SU-DHL-6 (cell line): ENCODE data around the gene PLCXD1.

Source experiments
- EZH2phosphoT487 ChIP-seq: fragments of 200-600 bp; sonication (generic), shearing (Covaris generic); conservative IDR thresholded peaks from 2 replicates; pipeline ENCODE4 v1.6.1; 2018; ENCODE audit warnings: mild to moderate bottlenecking, antibody characterized with exemption, low read length, moderate library complexity, mixed read lengths
- TF ChIP-seq, protein P1 (sequence below): fragments of 200-600 bp; sonication (generic); IDR thresholded peaks from one replicate; pipeline ENCODE4 v1.5.1; 2017; ENCODE audit warnings: antibody characterized with exemption, mild to moderate bottlenecking, low read length, moderate library complexity; ENCODE audit not compliant: insufficient read depth, poor library complexity, severe bottlenecking

DNA sequence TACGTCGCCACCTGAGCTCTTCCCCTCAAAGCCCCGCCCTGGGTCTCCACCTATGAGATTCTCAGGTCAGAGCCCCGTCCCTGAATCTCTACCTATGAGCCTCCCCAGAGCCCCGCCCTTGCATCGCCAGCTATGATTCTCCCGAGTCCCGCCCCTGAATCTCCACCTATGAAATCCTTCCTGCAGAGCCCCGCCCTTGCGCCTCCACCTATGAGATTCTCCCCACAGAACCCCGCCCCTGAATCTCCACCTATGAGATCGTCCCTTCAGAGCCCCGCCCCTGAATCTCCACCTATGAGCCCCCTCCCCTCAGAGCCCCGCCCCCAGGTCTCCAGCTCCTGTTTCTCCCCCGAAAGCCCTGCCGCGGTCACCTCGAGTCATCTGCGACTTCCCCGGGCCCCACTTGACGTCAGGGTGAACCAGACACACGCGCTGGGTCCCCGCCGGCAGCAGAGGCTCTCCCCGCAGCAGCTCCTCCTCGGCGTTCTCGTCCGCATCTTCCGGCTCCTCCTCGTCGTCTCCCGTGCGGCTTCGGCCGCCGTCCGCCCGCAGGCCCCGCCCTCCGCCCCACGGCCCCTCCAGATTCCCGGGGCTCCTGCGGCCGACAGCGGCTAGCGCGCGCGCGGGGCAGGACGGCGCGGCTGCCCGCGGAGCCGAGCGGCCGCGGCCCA lies 37.0 kb downstream of the PLCXD1 start:
- TF ChIP-seq, protein P1, sequence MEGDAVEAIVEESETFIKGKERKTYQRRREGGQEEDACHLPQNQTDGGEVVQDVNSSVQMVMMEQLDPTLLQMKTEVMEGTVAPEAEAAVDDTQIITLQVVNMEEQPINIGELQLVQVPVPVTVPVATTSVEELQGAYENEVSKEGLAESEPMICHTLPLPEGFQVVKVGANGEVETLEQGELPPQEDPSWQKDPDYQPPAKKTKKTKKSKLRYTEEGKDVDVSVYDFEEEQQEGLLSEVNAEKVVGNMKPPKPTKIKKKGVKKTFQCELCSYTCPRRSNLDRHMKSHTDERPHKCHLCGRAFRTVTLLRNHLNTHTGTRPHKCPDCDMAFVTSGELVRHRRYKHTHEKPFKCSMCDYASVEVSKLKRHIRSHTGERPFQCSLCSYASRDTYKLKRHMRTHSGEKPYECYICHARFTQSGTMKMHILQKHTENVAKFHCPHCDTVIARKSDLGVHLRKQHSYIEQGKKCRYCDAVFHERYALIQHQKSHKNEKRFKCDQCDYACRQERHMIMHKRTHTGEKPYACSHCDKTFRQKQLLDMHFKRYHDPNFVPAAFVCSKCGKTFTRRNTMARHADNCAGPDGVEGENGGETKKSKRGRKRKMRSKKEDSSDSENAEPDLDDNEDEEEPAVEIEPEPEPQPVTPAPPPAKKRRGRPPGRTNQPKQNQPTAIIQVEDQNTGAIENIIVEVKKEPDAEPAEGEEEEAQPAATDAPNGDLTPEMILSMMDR, result no peak
- no peak for TF ChIP-seq EZH2phosphoT487
